ENCODE results near the gene TFF1. TPM values are rescaled to one million over a fixed set of nuclear protein-coding genes. Genes with fewer than 3 reads are reported as not detected.

Gene TFF1
- total RNA-seq, 2 experiments from 2014 or later, result not detected

DNA sequence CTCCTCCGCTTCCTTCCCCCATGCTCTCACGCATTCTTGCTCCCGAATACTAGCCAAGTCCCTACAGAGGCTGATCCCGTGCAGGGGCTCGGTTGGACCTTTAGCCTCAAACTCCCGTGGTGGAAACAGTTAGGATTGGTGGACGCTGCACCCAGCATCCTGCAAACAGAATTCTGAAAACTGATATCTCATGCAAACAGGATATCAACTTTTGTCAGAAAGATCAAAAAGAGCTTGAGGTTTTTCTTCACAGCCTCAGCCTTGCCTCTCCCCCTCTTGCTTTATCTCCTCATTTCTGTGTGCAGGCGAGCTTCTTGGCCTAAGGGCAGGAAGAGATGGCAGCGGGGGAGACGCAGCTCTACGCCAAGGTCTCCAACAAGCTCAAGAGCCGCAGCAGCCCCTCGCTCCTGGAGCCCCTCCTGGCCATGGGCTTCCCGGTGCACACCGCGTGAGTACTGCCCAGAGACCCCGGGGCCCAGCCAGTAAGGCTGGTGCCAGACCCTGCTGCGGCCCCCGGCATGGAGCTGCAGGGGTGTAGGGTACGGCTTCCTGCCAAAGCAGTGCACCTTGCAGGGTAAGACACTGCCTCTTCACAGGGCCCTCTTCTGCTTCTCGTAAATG is 37.4 kb upstream of the TFF1 start, which contains the start of gene UBASH3A:
Gene UBASH3A, plus strand, starts transcription at position 292 of the 621 bp plus-strand sequence. Its CDS starts 44 bp downstream, at position 336.
- Histone ChIP-seq H3K9me2 (ENCODE audit: insufficient read depth, low read length) (no peaks in the 10 kb centered on the region), H3K4me3 (ENCODE audit: low read depth, low read length, poor library complexity, severe bottlenecking) (no peak within 1 kb of the TSS), H3K27ac (ENCODE audit: low read depth, low read length, poor library complexity, severe bottlenecking) (no peak within 1 kb of the TSS), H2AFZ (ENCODE audit: low read length) (no peak within 1 kb of the TSS), H3K36me3 (ENCODE audit: insufficient read depth, low read length) (no peaks in the 10 kb centered on the region), H4K20me1 (ENCODE audit: insufficient read depth, low read length) (no peaks in the 10 kb centered on the region), H3K9me3 (ENCODE audit: low read length) (peaks cover 9% of the 10 kb centered on the region; the same call in 1 of the 2 replicates), H3K4me1 (ENCODE audit: insufficient read depth, low read length, poor library complexity, severe bottlenecking) (peaks cover 9% of the 10 kb centered on the region), H3K79me2 (ENCODE audit: insufficient read depth, low read depth, low read length) (no peaks in the 10 kb centered on the region), H3K4me2 (ENCODE audit: low read length) (no peak within 1 kb of the TSS)
- intact Hi-C loops (cut with micrococcal nuclease; ENCODE audit: unreplicated experiment), result no loop called here
- DNase-seq (ENCODE audit: low spot score), result no peak
- CTCF ChIA-PET (ENCODE audit: unreplicated experiment), result no interaction called here
- POLR2A ChIA-PET, result interaction anchor here (0.7 to 1.2 kb wide), 5 partner anchors 10 to 216 kb away, joined by 3 to 5 read pairs (median 3); no protein-coding TSS in a partner anchor
- TF ChIP-seq, protein P1, sequence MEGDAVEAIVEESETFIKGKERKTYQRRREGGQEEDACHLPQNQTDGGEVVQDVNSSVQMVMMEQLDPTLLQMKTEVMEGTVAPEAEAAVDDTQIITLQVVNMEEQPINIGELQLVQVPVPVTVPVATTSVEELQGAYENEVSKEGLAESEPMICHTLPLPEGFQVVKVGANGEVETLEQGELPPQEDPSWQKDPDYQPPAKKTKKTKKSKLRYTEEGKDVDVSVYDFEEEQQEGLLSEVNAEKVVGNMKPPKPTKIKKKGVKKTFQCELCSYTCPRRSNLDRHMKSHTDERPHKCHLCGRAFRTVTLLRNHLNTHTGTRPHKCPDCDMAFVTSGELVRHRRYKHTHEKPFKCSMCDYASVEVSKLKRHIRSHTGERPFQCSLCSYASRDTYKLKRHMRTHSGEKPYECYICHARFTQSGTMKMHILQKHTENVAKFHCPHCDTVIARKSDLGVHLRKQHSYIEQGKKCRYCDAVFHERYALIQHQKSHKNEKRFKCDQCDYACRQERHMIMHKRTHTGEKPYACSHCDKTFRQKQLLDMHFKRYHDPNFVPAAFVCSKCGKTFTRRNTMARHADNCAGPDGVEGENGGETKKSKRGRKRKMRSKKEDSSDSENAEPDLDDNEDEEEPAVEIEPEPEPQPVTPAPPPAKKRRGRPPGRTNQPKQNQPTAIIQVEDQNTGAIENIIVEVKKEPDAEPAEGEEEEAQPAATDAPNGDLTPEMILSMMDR (conservative IDR thresholded peaks at IDR 0.05; ENCODE audit: low read length), result no peak
- TF ChIP-seq EZH2phosphoT487 (IDR thresholded peaks at IDR 0.05; ENCODE audit: borderline replicate concordance, low read depth, low read length), result no peak
- BruUV-seq (replicated peaks), result no TSS peak

DNA sequence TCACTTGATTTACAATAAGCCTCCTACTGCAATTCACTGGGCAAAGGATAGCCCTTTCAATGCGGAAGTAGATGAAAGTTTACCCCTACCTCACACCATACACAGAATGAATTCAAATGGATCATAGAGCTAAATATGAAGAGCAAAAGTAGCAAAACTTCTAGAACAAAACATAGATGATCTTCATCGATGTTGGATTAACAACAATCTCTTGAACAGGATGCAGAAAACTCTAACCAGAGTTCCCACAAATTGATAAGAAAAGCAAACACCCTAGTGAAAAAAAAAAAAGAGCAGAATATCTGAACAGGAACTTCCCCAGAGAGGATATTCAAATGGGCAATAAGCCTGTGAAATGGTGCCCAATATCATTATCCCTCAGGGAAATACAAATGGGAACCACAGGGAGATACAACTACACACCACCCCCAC is 35.5 kb upstream of the TFF1 start:
- BruUV-seq (replicated peaks), result no TSS peak
- H3K9me3 ChIP-seq (ENCODE audit: low read length), result peaks cover 9% of the 10 kb centered on the region; the same call in 1 of the 2 replicates
- H3K4me3 ChIP-seq (ENCODE audit: low read depth, low read length, poor library complexity, severe bottlenecking), result no peak overlapping the region
- H3K79me2 ChIP-seq (ENCODE audit: insufficient read depth, low read depth, low read length), result no peaks in the 10 kb centered on the region
- H3K4me1 ChIP-seq (ENCODE audit: insufficient read depth, low read length, poor library complexity, severe bottlenecking), result peaks cover 7% of the 10 kb centered on the region
- H3K27ac ChIP-seq (ENCODE audit: low read depth, low read length, poor library complexity, severe bottlenecking), result no peak overlapping the region
- DNase-seq (ENCODE audit: low spot score), result no peak
- TF ChIP-seq, protein P1 (conservative IDR thresholded peaks at IDR 0.05; ENCODE audit: low read length), result no peak
- no peak for TF ChIP-seq EZH2phosphoT487 (IDR thresholded peaks at IDR 0.05; ENCODE audit: borderline replicate concordance, low read depth, low read length)
- POLR2A ChIA-PET, result interaction anchor here (0.7 kb wide), 1 partner anchor 121 kb away, joined by 3 read pairs; no protein-coding TSS in a partner anchor
- H3K9me2 ChIP-seq (ENCODE audit: insufficient read depth, low read length), result no peaks in the 10 kb centered on the region
- H2AFZ ChIP-seq (ENCODE audit: low read length), result no peak overlapping the region
- H3K36me3 ChIP-seq (ENCODE audit: insufficient read depth, low read length), result no peaks in the 10 kb centered on the region
- H3K4me2 ChIP-seq (ENCODE audit: low read length), result no peak overlapping the region
- CTCF ChIA-PET (ENCODE audit: unreplicated experiment), result no interaction called here
- no peaks in the 10 kb centered on the region for H4K20me1 ChIP-seq (ENCODE audit: insufficient read depth, low read length)
- intact Hi-C loops (cut with micrococcal nuclease; ENCODE audit: unreplicated experiment), result no loop called here

DNA sequence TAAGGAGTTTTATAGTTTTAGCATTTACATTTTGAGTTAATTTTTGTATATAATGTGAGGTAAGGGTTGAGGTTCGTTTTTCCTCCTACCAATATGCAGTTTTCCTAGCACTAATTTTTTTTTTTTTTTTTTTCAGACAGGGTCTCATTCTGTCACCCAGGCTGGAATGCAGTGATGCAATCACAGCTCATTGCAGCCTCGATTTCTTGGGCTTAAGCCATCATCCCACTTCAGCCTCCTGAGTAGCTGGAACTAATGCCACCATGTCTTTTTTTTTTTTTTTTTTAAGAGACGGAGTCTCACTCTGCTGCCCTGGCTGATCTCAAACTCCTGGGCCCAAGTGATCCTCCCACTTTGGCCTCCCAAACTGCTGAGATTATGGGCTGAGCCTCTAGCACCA is 34.8 kb upstream of the TFF1 start:
- Histone ChIP-seq H4K20me1 (ENCODE audit: insufficient read depth, low read length) (no peaks in the 10 kb centered on the region), H3K9me2 (ENCODE audit: insufficient read depth, low read length) (no peaks in the 10 kb centered on the region), H2AFZ (ENCODE audit: low read length) (no peak overlapping the region), H3K27ac (ENCODE audit: low read depth, low read length, poor library complexity, severe bottlenecking) (no peak overlapping the region), H3K4me2 (ENCODE audit: low read length) (no peak overlapping the region), H3K4me3 (ENCODE audit: low read depth, low read length, poor library complexity, severe bottlenecking) (no peak overlapping the region), H3K9me3 (ENCODE audit: low read length) (peaks cover 9% of the 10 kb centered on the region; the same call in 1 of the 2 replicates), H3K79me2 (ENCODE audit: insufficient read depth, low read depth, low read length) (no peaks in the 10 kb centered on the region), H3K4me1 (ENCODE audit: insufficient read depth, low read length, poor library complexity, severe bottlenecking) (peaks cover under 1% of the 10 kb centered on the region), H3K36me3 (ENCODE audit: insufficient read depth, low read length) (no peaks in the 10 kb centered on the region)
- DNase-seq (ENCODE audit: low spot score), result no peak
- intact Hi-C loops (cut with micrococcal nuclease; ENCODE audit: unreplicated experiment), result no loop called here
- ChIA-PET CTCF (ENCODE audit: unreplicated experiment) (no interaction called here), POLR2A (interaction anchor here (0.7 to 1.1 kb wide), 4 partner anchors 12 to 219 kb away, joined by 3 to 6 read pairs (median 3); no protein-coding TSS in a partner anchor)
- TF ChIP-seq, protein P1 (conservative IDR thresholded peaks at IDR 0.05; ENCODE audit: low read length), result no peak
- no peak for TF ChIP-seq EZH2phosphoT487 (IDR thresholded peaks at IDR 0.05; ENCODE audit: borderline replicate concordance, low read depth, low read length)
- BruUV-seq (replicated peaks), result no TSS peak
